Frontal cortex (tissue), 4 donors: ENCODE results near the gene ATP11A. TPM values are rescaled to one million over a fixed set of nuclear protein-coding genes. Genes with fewer than 3 reads are reported as not detected.
"Not testable (repeated sequence)": the region's sequence is repeated elsewhere in the genome, so short reads cannot be mapped to it uniquely, and the experiment has no call there.

ENCODE experiments used
- DNase-seq, 2 donors: peaks; one replicate each; pipeline ENCODE4 v3.0.0; 2012; ENCODE audit warnings: low spot score in 2 of 2
- FAIRE-seq: peaks from 2 replicates; lab custom pipeline; 2012; peaks lifted over from hg19 to GRCh38; lab: Jason Lieb, UNC
- total RNA-seq: library from RNA; depleted of rRNA; stranded (reverse); fragments of >200 nt; gene quantifications from one replicate; pipeline ENCODE4 v1.2.3, GENCODE V29; 2014
- donor health status: control.
- donor health status: control.
- donor health status: control.

The ATP11A gene
- total RNA-seq, 1 donor from 2014 or later = 6.9 TPM

DNA sequence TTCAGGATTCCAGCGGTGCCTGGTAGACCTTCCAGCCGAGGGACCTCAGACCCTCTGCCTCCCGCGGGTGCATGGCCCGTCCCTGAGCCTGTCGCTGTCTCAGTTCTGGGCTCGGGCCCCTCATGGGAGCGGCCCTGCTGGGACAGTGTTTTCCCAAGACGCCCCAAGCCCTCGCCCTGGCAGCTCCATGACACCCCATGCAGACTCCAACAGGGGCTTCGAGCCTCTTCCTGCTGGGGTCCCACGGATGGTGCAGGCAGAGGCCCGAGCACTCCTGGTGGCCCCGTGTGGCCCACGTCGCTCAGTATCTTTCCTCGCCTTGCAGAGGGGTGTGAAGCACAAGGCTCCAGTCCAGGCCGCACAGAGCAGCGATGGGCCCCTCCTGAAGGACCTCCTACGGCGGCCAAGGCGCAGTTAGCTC, 190.4 kb downstream of the ATP11A start:
- no peak for DNase-seq
- FAIRE-seq = no peak

DNA sequence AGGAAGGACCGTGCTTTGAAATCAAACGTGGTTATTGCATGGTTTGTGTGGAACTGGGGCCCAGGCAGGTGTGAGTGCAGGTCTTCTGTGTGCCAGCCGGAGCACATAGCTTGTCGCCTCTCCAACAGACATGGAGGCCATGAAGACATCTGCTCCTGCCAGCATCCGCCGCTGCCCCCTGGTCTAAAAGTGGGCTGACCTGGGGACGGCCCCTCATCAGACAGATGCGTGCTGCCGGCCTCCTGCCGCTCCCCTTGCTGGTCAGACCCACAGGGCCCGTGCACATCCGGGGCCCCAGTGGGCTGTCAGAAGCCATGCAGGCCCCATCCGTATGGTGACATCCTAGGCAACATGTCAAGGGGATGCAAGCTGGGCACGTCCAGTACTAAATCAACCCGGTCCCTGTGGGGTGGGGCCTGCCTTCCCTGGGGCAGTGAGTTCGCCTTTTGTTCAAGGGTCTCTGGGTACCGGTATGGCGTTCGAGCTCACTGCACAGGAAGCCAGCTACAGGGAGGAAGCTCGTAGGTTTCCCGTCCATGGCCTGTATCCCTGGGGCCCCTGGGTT, 191.2 kb downstream of the ATP11A start:
- no peak for DNase-seq
- FAIRE-seq = no peak

DNA sequence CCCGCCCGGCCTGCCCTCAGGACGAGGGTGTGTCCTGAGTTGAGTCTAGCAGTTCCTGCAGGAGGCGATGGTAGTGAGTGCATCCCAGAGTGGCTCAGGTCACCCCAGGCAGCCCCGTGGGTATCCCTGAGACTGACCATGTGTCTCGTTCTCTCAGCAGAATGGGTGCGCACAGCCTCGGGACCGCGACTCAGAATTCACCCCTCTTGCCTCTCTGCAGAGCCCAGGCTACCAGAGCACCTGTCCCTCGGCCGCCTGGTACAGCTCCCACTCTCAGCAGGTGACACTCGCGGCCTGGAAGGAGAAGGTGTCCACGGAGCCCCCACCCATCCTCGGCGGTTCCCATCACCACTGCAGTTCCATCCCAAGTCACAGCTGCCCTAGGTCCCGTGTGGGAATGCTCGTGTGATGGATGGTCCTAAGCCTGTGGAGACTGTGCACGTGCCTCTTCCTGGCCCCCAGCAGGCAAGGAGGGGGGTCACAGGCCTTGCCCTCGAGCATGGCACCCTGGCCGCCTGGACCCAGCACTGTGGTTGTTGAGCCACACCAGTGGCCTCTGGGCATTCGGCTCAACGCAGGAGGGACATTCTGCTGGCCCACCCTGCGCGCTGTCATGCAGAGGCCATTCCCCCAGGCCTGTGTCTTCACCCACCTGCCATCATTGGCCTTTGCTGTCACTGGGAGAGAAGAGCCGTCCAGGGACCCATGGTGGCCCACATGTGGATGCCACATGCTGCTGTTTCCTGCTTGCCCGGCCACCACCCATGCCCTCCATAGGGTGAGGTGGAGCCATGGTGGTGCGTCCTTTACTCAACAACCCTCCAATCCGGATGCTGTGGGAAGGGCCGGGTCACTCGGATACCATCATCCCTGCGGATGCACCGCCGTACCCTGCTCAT, 192.1 kb downstream of the ATP11A start:
- no peak for DNase-seq
- FAIRE-seq = no peak

DNA sequence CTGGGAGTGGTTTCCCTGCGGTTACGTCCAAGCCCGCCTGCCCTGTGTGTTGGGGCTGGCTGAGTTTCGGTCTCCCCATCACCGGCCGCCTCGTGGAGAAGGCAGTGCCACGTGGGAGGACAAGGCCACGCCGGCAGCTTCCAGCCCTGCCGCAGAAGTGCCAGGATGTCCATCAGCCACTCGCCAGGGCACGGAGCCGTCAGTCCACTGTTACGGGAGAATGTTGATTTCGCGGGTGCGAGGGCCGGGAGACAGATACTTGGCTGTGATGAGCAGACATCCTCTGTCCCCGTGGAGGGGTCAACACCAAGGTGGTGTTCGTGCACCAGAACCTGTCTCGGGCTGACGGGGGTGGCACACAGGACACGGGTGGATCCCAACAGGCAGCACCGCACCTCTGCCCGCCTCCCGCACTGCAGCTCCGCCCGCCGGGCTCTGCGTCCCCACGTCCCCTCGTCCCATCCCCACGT, 192.8 kb downstream of the ATP11A start:
- DNase-seq (no peak), FAIRE-seq (no peak)

DNA sequence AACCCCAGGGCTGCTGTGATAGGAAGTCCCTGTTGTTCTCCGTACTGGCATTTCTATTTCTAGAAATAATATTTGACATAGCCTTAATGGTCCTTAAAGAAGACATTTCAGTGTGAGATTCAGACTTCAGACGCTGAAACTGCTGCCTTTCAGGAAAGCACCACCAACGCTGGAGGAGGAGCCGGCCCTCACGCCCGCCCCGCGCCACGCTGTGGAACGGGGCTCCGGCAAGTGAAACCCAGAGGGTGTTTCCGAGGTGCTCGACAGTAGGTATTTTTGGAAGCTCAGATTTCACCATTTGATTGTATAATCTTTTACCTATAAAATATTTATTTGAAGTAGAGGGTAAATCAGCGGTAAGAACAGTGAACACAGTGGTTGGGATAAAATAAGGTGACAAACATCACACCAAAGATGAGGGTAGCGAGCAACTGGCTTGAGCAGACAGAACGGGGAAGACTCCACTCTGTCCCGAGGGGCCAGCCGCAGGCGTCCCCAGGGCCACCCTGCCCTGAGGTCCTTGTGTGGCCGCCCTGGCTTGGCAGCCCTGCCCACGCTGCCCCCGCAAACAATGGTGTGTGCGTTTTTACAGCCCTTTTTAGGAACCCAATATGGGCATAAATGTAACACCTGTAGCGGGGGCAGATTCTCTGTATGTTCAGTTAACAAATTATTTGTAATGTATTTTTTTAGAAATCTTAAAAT, 193.6 kb downstream of the ATP11A start:
- DNase-seq (no peak), FAIRE-seq (no peak)

DNA sequence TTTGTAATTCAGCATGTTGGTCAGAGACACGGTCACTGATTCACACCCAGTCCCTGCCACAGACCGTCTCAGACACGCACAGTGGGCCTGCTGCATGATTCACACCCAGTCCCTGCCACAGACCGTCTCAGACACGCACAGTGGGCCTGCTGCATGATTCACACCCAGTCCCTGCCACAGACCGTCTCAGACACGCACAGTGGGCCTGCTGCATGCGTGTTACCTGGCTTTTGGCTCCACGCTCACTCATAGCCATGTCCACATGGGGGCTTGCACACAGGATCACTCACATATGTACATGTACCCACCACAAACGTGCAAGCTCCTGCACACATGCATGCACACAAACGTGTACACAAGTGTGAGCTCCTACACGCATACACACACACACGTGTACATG, 194.9 kb downstream of the ATP11A start:
- not testable (repeated sequence) for DNase-seq, FAIRE-seq

DNA sequence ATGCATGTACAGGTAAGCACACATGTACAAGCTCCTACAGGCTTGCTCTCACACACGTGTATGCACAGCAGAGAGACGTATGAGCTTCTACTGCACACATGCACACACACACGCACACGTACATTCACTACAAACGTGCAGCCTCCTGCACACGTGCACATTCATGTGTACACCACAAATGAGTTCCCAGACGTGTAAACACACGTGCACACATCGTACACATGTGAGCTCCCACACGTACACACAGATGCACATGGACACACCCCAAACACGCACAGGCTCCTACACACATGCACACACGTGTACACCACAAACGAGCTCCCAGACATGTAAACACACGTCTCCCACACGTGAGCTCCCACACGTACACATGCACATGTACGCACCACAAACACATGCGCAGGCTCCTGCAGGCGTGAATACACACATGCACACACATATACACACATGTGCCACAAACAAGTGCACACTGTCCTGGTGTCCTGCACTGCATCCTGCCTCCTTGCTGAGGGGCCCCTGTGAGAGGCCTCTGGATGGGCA, 195.5 kb downstream of the ATP11A start:
- DNase-seq = no peak
- no peak for FAIRE-seq

DNA sequence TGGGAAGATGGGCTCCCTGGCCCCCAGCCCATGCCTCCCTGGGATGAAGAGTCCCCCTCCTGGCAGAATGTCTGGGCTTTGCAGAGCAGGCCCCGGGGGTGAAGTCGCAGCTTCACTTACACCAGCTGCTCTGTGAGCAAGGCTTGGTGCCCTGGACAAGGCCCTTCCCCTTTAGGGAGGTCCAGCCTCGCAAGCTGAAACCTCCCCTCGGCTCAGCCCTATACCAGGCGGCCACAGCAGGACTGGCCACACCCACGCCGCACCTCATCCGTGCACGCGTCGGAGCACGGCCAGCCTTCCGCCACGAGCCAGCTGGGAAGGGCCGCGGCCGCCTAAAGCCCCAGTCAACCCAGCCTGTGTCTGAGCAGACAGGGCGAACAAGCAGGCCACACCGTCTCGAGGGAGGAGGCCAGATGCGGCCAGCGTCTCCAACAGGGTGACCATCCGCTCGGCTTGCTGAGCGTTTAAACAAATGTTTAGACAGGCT, 196.0 kb downstream of the ATP11A start:
- FAIRE-seq (no peak), DNase-seq (no peak)

DNA sequence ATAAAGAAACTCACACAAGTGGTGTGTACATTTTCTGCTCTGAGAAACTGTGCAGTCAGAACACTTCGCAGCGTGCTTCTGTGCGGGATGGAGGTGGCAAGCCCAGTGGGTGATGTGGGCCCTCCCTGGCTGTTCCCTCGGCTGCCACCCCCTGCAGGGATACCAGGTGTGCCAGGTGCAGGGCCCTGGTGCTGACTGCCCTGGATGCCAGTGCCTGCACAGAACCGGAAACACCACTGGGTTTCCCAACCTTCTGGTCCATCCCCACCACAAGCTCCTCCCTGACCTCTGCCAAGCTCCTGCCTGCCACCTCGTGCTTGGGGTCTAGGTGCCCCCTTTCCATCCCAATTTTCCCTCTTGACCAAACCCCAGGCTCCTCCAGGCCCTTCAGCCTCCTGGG, 197.3 kb downstream of the ATP11A start:
- DNase-seq (no peak), FAIRE-seq (no peak)

DNA sequence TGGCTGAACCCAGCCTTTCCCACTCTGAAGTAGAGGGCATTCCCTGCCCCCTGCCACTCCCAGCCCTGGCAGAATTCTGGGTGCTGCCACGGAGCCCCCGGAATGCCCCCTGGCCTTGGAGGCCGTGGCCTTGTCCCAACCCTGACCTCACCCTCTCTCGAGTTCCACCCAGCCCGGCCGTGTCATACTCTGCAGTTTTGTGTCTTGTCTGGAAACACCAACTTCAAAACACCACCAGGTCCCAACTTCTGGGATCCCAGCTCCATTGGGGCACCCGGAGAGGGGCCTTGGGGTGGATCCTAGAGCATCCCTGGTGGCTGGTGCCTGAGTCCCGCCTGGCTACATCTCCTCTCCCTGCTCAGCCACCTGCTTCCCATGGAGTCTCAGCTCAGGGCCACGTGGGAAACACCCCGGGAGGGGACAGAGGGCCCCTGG, 197.7 kb downstream of the ATP11A start:
- FAIRE-seq (no peak), DNase-seq (no peak)

DNA sequence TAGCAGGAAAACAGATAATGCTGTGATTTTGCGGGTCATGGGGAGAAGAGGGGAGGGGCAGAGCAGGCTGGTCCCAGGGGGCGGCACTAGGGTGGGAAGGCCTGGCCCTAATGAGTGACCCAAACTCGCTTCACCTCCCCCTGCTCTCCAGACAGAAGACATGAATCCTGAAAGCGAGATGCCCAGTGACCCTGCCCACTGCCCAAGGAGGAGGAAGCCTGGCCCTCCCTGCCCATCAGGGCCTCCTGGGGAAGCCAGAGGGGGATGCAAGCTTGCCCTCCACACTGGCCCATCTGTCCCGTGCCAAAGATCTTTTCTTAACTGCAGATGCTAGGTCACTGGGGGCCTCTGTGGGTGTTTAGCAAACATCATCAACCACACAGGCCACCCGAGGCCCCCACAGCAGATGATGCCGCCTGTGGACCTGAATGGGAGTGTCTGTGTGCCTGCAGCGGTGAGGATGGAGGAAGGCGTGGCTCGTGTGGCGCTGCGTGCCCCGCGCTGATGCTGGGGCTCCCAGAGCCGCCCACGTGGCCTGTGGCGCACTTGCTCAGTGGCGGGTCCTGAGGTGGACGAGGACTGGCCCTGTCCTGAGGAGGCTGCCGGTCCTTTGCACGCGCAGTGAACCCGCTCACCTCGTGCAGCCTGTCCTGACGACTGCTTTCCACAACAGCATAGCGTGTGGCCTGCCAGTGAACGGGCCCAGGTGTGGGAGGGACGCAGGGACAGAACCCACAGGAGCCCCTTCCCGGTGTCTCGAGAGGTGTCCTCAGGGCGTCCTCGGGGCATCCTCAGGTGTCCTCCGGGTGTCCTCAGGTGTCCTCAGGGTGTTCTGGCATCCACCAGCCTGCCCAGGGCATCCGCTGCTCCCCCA, 198.6 kb downstream of the ATP11A start:
- DNase-seq (no peak), FAIRE-seq (no peak)

DNA sequence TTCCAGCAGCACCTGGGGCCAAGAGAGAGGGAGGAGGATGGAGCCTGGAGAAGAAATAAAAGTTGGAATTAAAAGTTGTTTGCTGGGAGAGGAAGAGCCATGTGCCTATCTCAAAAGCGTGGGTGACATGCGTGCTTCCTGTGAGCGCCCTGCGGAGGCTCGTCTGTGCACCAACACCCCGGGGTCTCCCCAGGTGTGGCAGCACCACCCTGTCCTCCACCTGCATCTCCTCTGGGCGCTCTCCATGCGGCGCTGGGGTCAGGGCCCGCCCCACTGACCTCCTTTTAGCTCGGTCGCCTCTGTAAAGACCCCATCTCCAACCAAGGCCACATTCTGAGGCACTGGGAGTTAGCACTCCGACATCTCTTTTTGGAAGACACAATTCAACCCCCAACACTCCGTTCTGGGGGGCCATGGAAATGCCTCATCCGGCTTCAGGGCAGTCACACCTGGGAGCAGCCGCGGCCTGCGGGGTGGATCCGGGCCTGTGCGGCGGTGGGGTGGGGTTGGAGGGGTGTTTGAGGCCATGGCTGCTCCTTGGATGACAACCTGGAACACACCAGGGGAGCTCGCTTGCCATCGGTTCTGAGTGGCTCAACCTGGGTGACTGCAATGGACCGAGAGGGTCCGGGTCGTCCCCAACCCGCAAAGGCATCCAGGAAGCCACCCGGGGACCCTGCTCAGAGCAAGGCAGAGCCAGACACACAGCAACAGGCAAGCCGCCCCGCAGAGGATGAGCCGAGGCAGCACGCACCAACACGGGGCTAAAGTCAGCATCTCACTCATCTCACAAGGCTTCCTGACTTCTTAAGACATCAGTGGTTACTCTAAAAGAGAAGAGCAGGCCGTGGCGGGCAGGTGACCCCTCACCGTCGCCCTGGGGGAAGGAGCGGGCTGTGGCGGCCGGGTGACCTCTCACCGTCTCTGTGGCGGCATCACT, 199.8 kb downstream of the ATP11A start:
- FAIRE-seq (no peak), DNase-seq (no peak)

DNA sequence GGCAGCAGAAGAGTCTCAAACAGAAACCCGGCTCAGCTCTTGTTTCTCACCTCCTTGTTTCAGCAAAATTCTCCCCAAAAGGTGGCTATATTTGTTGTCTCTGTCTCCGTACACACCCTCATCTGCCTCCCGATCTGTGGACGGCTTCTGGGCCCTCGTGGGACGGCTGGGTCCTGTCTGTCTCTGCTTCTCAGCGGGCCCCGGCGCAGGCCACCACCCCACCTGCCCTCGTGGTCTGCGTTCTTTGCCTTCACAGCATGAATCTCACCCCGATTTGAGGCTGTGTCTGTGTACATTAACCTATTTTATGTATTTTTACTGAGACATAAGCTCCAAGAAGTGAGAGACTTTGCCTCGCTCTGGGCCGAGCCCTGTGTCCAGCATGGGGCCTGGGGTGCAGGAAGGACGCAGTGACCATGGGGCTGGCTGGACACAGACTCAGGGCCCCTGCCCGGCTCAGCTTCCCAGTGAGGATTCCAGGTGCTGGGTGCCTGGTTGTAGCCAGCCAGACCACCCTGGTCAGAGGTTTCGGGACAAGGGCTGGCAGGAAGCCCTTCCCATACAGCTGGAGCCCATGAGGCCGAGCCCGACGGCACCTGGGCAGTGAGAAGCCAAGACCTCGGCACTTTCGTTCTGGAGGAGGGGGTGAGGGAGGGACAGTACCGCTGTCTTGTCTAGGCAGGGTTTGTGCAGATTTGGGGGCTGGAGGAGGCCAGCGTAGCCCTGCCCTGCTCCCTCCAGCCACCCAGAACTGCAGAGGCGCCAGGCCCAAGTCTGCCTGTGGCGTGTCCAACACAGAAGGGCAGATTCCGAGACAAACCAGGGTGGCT, 200.7 kb downstream of the ATP11A start:
- FAIRE-seq (no peak), DNase-seq (no peak)

DNA sequence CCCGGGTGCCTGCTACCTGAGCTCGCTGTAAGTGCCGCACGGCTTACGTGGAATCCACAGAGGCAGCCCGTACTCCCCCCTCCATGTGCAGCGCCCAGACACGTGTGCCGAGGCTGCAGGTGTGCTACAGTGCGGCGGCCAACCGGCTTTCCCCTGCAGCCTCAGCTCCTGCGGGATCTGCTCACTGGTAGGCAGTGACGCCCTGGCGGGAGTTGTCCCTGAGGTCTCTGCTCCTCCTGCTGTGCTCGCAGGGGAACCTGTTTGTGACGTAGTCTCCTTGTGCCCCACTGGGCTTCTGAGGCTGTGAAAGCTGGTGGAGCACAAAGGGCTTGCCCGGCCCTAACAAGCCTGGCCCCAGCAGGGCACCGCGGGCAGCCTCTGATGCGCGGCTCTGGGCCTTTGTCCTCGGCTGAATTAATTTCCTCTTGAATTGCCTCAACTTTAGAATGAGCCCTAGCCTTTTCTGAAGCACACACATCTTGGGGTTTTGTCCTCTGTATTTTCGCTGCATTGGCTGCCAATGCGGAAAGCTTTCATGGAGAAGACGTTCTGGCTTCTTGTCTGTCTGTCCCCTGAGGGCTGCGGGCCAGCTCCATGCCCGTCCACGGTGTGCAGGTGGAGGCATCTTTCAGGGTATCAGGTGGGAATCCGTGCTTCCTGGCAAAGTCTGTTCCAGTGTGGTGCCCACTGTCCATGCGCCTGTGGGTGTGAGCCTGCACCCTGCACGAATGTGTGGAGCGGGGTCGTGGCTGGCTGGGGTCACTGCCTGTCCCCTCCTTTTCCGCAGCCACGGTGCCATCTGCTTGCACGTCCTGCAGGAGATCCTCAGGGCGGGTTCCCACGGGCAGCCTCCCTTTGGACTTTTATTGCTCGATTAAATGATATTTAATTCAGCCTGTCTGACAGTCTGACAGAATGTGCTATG, 201.9 kb downstream of the ATP11A start:
- FAIRE-seq (no peak), DNase-seq (peak in 1 of 2 donors; percentile 52)

DNA sequence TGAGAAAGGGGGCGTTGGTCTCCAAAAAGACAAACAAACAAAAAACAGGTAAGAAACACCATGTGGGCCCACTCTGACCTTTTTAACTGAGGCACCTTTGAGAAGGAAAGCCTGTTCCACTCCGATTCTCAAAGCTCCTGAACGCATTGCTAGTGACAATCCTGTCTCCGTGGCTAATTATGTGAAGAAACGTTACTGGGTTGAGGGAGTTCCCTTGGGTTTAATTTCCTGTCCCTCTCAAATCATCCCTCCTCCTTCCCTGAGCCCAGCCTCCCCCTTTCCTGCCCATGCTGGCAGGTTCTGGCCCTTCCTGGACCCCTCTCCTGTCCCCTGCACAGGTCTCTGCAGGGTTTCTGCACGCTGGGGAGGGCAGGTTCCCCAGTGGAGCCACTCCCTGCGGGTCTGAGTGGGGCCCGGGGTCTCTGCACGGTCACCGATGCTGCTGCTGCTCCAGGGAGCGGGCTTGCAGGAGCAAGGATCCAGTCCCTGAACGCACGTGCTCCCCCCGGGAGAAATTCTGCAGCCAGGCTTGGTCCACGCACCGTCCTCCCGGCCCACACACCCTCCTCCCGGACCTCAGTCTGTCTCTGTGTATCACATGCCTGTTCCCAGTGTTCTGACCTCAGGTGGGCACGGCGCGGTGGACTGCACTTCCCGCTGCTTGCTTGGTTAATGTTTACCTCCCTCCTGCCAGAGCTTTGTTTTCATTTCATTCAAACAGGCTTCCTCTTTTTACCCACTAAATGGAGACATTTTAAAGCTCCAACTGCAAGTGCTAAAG, 202.8 kb downstream of the ATP11A start:
- FAIRE-seq = no peak
- DNase-seq = peak in 1 of 2 donors; percentile 49

DNA sequence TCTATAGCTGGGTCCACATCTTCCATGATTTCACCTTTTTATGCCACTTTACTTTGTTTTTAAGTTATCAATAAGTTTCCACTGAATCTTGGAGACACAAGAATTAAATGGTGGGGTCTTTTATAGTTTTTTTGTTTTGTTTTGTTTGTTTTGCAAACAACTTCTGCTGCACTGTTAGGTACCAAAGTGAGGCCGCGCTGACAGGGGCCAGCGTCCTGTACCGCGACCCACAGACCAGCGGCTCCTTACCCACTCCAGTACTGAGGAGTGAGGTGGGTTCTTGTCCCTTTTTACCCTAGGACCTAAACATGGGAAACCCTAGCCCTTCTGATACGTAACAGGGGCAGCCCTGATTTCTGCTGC, 203.3 kb downstream of the ATP11A start:
- DNase-seq (no peak), FAIRE-seq (no peak)
